Large intestine (tissue), 3 donors: ENCODE data around the gene AJAP1. TPM values are rescaled to one million over a fixed set of nuclear protein-coding genes. Genes with fewer than 3 reads are reported as not detected.

Experiments
- DNase-seq, 2 donors: peaks; one replicate each; pipeline versions ENCODE4 v3.0.0 to v3.0.0-alpha.2; 2013
- H3K27ac ChIP-seq: one replicate; pipeline ENCODE4 v1.5.1; 2013; ENCODE audit warnings: low read length
- H3K27me3 ChIP-seq: 2 replicates; pipeline ENCODE4 v1.6.1; 2013; ENCODE audit warnings: low read length; ENCODE audit not compliant: control insufficient read depth, insufficient read depth
- H3K36me3 ChIP-seq: 2 replicates; pipeline ENCODE4 v1.6.1; 2013; ENCODE audit warnings: low read length; ENCODE audit not compliant: control insufficient read depth, insufficient read depth
- H3K4me1 ChIP-seq: one replicate; pipeline ENCODE4 v1.6.1; 2013; ENCODE audit warnings: low read length; ENCODE audit not compliant: control insufficient read depth, insufficient read depth
- H3K4me3 ChIP-seq: one replicate; pipeline ENCODE4 v1.5.1; 2013; ENCODE audit warnings: low read length
- H3K9me3 ChIP-seq: one replicate; pipeline ENCODE4 v1.6.1; 2013; ENCODE audit warnings: mild to moderate bottlenecking, low read depth, low read length, moderate library complexity; ENCODE audit not compliant: control insufficient read depth
- WGBS: methylation state at CpG from one replicate; pipeline ENCODE4 v1.1.5; 2013; ENCODE audit warnings: low lambda C conversion rate; ENCODE audit not compliant: insufficient coverage; 5-methylcytosine and 5-hydroxymethylcytosine counted together
- polyA plus RNA-seq: library from polyadenylated mRNA; unstranded; fragments of 120-200 nt; gene quantifications from one replicate; pipeline ENCODE4 v1.2.1, GENCODE V29; 2013

Gene AJAP1
- polyA plus RNA-seq, 1 donor: 0.57 TPM

DNA sequence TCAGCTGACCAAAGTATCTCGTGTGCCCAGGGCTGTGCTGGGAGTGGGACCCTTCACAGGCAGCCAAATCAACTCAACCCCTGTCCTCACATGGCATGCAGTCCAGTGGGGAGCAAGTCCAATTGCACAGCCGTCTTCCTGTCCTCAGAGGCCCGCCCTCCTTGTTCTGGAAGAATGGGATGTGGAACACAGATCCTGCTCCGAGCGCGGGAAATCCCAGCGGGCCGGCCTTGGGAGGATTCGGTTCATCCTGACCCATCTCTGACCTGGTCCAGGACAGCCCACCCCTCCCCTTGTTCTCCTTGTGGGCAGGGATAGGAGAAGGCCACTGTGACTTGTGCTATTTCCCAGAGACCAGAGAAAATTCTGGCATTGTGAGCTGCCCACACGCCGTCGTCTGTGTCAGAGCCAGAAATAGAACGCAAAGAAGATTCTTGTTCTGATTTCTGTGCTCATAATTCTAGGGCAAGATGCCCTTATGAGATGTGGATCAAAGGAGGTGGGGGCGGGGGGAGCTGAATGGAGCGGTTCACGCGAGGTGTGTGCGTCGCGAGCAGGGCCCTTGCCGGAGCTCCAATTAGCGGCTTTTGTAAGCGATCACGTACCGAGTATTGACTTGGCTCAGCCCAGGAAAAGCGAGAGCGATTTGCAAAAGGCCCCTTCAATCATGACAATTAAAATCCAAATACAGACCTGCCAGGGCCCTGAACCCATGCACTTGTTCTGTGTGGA, 79.2 kb downstream of the AJAP1 start:
- WGBS: 80% methylated on average over 8 of the region's 27 CpGs
- Histone ChIP-seq H3K9me3 (no peaks in the 10 kb centered on the region), H3K27me3 (no peaks in the 10 kb centered on the region), H3K36me3 (no peaks in the 10 kb centered on the region), H3K4me1 (no peaks in the 10 kb centered on the region), H3K27ac (no peak overlapping the region), H3K4me3 (no peak overlapping the region)
- no peak for DNase-seq

DNA sequence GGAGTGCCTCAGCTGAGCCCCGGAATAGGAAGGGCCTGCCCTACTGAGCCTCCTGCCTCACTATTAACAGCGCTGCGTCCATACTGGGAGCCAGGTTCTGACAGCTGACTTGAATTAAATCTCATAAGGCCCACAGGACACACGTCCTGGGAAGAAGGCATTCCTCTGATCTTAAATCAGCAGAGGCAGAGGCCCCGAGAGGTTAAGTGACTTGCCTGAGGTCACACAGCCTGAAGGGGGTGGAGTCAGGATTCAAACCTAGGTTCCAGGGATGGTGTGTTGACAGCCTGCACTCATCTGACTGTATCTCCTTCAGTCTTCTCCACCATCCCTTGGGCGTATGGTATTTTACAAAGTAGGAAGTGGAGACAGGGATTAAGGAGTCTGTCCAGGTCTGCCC, 79.8 kb downstream of the AJAP1 start:
- Histone ChIP-seq H3K36me3 (no peaks in the 10 kb centered on the region), H3K27me3 (no peaks in the 10 kb centered on the region), H3K9me3 (no peaks in the 10 kb centered on the region), H3K27ac (no peak overlapping the region), H3K4me3 (no peak overlapping the region), H3K4me1 (no peaks in the 10 kb centered on the region)
- DNase-seq: no peak
- no CpG with 5 or more reads among the region's 6 CpGs for WGBS

DNA sequence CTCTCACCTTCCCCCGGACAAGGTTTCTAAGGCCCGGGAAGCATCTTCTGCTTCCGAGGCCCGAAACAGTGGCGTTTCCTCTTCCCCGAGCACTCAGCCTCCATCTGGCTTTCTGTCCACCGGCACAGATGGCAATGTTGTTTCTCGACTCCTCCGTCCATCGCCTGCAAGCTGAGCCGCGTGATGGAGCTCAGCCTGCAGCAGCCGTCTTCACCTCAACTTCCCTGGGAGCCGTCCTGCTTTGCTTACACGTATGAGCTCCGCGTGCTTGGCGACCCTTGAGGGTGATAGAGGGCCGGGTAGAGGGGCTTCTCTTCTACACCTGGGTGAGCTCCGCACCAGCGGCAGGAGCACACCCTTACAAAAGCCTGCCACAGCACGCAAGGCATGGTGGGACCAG, 80.4 kb downstream of the AJAP1 start:
- no CpG with 5 or more reads among the region's 22 CpGs for WGBS
- no peak overlapping the region for H3K4me3 ChIP-seq
- H3K27ac ChIP-seq: no peak overlapping the region
- no peaks in the 10 kb centered on the region for H3K4me1 ChIP-seq
- H3K36me3 ChIP-seq: no peaks in the 10 kb centered on the region
- no peak for DNase-seq
- H3K27me3 ChIP-seq: no peaks in the 10 kb centered on the region
- H3K9me3 ChIP-seq: no peaks in the 10 kb centered on the region

DNA sequence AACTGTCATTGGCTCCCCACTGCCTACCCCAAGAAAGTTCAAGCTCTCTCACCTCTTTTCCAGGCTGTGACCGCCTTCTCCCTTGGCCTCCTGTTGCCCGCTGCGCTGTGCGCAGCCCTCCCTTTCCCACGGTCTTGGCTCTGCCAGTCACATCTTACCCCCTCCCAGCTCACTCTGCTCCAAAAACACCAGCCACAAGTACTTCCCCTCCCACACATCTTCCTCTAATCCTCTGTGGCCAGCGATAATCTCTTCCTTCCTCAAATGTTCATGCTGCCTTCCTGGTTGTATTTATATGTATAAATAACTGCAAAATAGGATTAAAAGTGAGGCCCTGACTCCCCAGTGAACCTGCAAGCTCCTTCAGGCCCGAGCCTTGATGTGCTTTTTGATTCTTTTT, 81.8 kb downstream of the AJAP1 start:
- no peaks in the 10 kb centered on the region for H3K27me3 ChIP-seq
- 93% methylated on average over 6 of the region's 7 CpGs for WGBS
- no peak for DNase-seq

DNA sequence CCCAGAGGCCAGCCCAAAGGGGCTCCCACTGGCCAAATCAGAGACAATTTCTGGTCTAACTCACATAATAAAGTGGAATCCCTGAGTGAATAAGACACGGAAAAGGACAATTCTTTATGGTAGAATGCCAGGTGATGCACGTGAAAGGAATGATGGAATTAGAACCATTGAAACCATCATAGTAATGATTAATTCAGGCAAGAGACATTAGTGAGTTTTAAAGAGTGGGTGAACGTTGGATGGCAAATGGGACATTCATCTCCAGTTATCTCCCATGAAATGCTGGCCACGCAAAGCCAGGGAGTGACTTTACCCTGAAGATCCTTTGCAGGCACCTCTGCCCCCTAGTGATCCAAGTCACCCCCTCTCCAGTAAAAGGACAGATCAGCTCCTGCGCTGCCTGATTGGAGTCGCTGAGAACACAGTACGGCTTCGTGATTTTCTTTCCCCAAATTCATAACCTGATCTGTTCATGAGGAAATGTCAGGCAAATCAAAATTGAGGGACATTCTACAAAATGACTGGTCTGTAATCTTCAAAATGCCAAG, 87.5 kb downstream of the AJAP1 start:
- no peaks in the 10 kb centered on the region for H3K9me3 ChIP-seq
- H3K4me1 ChIP-seq: no peaks in the 10 kb centered on the region
- no peak overlapping the region for H3K27ac ChIP-seq
- H3K36me3 ChIP-seq: no peaks in the 10 kb centered on the region
- DNase-seq: no peak
- WGBS: 75% methylated on average over 3 of the region's 8 CpGs
- H3K4me3 ChIP-seq: no peak overlapping the region
- H3K27me3 ChIP-seq: no peaks in the 10 kb centered on the region

More for the DNA sequence above, 81.8 kb downstream of the AJAP1 start:
- Histone ChIP-seq H3K4me1 (no peaks in the 10 kb centered on the region), H3K27ac (no peak overlapping the region), H3K36me3 (no peaks in the 10 kb centered on the region), H3K9me3 (no peaks in the 10 kb centered on the region), H3K4me3 (no peak overlapping the region)

DNA sequence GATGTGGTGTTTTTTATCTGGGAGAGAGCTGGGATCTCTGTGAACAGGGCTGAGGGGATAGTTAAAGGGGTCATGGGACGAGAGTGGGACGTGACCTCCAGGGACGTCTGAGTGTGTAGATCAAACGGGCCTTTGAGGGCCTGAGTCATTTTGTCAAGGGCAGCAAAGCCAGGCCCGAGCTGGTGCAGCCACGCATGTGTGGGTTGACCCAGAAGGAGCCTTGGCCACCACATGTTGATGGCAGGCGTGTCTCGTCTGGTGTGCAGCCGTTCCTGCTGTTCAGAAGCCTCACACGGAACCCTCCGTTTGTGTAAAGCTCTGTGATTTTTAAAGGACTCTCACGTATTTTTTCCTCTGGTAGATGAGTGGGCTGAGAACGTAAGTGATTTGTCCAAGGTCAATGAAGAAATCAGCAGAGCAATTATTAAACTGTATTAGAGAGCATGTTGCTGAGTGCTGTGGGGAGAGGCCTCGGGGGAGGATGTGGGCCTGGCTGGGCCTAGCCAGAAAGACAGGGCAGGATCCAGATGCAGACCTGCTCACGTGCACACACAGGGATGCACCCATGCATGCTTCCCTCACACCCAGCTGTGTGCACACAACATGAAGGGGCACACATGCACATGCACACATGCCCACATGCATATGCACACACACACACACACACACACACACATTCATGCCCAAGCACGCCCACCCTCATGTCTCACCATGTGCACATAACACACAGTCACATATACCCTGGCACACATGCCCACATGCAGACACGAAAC, 89.8 kb downstream of the AJAP1 start:
- H3K27me3 ChIP-seq: no peaks in the 10 kb centered on the region
- no peaks in the 10 kb centered on the region for H3K36me3 ChIP-seq
- H3K9me3 ChIP-seq: no peaks in the 10 kb centered on the region
- H3K27ac ChIP-seq: no peak overlapping the region
- H3K4me1 ChIP-seq: no peaks in the 10 kb centered on the region
- WGBS: no CpG with 5 or more reads among the region's 17 CpGs
- no peak overlapping the region for H3K4me3 ChIP-seq
- no peak for DNase-seq

DNA sequence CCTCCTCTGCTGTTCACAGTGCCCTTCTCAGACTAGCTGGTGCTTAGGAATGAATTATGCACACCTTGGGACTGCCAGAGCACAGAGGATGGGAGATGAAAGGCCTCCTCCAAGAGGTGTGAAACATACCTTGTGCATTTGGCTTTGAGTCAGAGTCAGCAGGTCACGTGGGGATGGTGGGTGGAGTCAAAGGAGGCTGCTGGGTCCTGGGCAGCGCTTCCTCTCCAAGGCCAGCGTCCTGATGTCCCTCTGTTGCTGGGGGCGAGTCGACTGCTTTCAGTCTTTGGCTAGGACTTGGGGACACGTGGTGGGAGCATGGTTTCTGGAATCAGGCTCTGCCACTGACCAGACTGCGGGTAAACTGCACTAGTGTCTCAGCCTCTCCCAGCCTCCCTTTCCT, 91.2 kb downstream of the AJAP1 start:
- Histone ChIP-seq H3K27me3 (no peaks in the 10 kb centered on the region), H3K27ac (no peak overlapping the region), H3K4me1 (no peaks in the 10 kb centered on the region), H3K9me3 (no peaks in the 10 kb centered on the region), H3K36me3 (no peaks in the 10 kb centered on the region), H3K4me3 (no peak overlapping the region)
- WGBS: no CpG with 5 or more reads among the region's 7 CpGs
- no peak for DNase-seq

DNA sequence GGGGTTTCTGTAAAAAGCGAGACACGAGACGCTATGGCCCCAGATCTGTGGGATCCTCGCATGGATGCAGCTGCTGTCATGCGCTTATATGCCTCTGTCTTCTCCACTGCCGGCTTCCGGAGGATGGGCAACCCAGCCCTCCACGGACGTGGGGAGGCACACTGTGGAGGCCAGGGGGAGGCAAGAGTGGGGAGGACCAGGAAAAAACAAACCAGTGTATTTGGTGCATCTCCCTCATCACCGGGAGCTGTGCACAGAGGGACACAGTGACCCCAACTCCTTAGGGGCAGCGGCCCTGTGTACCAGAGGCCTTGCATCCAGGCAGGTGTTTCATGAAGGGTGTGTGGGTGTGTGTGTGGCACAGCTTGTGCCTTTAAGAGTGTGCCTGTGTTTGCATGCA, 95.0 kb downstream of the AJAP1 start:
- WGBS: no CpG with 5 or more reads among the region's 11 CpGs
- no peak overlapping the region for H3K27ac ChIP-seq

DNA sequence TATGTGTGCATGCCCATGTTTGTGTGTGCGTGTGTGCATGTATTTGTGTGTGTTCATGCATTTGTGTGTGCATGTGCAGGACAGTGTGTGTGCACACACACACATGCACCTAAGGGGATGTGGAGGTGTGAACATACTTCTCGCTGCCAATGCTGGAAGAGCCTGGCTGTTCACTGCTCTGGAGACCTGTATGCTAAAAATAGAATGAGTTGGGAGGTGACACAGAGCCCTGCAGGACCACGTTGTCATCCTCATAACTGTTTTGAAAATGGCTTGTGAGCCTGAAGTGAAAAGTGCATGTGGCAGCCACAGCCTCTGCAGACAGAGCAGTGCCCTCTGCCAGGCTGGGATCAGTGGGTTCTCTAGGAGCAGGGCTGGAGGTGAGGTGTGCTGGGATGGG, 95.8 kb downstream of the AJAP1 start:
- no peaks in the 10 kb centered on the region for H3K27me3 ChIP-seq
- WGBS: no CpG with 5 or more reads among the region's 3 CpGs

More for the DNA sequence above, 95.0 kb downstream of the AJAP1 start:
- H3K27me3 ChIP-seq: no peaks in the 10 kb centered on the region
- H3K36me3 ChIP-seq: no peaks in the 10 kb centered on the region
- H3K4me1 ChIP-seq: no peaks in the 10 kb centered on the region
- H3K9me3 ChIP-seq: no peaks in the 10 kb centered on the region
- no peak for DNase-seq
- no peak overlapping the region for H3K4me3 ChIP-seq

DNA sequence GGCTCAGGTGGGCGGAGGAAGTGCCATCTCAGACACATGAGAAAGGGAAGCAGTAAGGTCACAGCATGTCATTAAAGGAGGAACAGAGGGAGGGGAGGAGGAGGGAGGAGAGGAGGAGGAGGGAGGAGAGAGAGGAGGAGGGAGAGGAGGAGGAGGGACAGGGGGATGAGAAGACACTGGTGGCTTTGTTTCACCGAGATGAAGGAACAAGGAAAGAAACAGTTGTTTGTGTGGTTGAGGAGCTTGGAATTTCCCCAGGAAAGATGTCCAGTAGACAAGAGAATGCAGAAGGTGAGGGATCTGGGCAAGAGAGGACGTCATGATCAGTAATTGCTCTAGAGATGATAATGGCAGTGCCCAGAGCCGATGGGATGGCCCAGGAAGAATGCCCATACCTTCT, 97.7 kb downstream of the AJAP1 start:
- WGBS: 86% methylated on average over 1 of the region's 4 CpGs

More for the DNA sequence above, 95.8 kb downstream of the AJAP1 start:
- Histone ChIP-seq H3K4me1 (no peaks in the 10 kb centered on the region), H3K9me3 (no peaks in the 10 kb centered on the region), H3K36me3 (no peaks in the 10 kb centered on the region), H3K27ac (no peak overlapping the region), H3K4me3 (no peak overlapping the region)
- DNase-seq: no peak

More for the DNA sequence above, 97.7 kb downstream of the AJAP1 start:
- no peak overlapping the region for H3K27ac ChIP-seq
- no peaks in the 10 kb centered on the region for H3K36me3 ChIP-seq
- no peaks in the 10 kb centered on the region for H3K9me3 ChIP-seq
- no peaks in the 10 kb centered on the region for H3K4me1 ChIP-seq
- no peak for DNase-seq
- H3K4me3 ChIP-seq: no peak overlapping the region
- H3K27me3 ChIP-seq: no peaks in the 10 kb centered on the region
